ENCODE results near the gene NUP62. TPM values are rescaled to one million over a fixed set of nuclear protein-coding genes. Genes with fewer than 3 reads are reported as not detected.

NUP62 gene
- polyA plus RNA-seq, 2 donors: 16.5 to 21.4 TPM

DNA sequence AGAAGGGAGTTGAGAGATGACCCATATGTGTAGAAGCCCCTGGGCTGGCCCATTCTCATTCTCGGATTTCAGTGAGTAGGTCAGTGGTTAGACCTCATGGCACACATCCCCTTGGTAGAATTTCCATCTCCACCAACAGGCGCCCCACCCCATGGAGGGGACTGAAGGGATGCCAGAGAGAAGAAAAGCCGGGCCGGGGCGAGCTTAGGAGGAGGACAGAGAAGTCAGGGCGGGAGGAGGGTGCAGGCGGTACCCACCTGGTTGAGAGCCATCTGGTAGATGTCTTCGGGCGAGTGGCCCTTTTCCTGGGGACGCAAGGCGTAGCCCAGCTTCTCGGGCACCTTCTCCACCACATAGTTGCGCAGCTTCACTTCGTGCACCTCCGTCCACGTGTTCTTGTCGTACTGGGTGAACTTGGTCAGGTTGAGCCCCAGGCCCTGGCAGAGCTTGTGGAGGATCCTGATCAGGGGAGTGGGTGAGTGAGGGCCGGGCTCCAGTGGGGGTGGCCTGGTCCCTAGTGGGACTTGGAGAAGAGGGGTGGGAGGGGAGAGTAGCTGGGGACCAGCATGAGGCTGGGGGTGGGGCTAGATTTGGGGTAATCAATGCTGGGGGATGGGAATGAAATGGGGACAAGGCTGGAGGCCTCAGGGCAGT lies 35.2 kb downstream of the NUP62 start:
- H3K4me1 ChIP-seq (ENCODE audit: control insufficient read depth in 2 of 2, insufficient read depth in 2 of 2, low read length in 1 of 2): peaks cover 0 to 6% of the 10 kb centered on the region in 2 donors
- H3K4me3 ChIP-seq (ENCODE audit: low read depth in 1 of 2, low read length in 2 of 2): no peak overlapping the region
- 91 to 94% methylated on average over 18 of the region's 18 CpGs for WGBS, 2 donors
- peaks cover 0 to 2% of the 10 kb centered on the region in 2 donors for H3K9me3 ChIP-seq (ENCODE audit: control insufficient read depth in 2 of 2, insufficient read depth in 1 of 2, low read depth in 1 of 2, low read length in 1 of 2)
- H3K27ac ChIP-seq (ENCODE audit: low read depth in 2 of 2, low read length in 1 of 2): no peak overlapping the region
- H3K36me3 ChIP-seq (ENCODE audit: control insufficient read depth in 2 of 2, insufficient read depth in 2 of 2, low read length in 1 of 2): peaks cover 0 to 2% of the 10 kb centered on the region in 2 donors
- no peaks in the 10 kb centered on the region for H3K27me3 ChIP-seq (ENCODE audit: control insufficient read depth in 1 of 2, insufficient read depth in 2 of 2, low read length in 2 of 2)

DNA sequence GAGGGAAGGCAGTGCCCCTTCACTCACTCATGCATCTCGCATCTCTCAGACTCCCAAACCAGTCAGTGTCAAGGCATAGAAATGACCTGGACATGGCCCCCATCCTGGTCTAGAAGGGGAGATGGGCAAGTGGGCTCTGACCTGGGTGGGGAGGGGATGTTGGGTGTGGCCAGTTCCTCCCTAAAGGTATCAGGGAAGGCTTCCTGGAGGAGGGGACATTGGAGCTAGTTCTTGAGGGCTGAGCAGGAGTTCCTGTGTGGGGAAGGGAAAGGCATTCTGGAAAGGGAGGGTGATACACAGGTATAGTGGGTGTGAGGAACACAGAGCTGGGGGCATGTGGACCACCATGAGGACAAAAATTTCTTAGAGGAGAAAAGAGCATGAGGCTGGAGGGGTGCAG lies 36.6 kb downstream of the NUP62 start:
- Histone ChIP-seq H3K4me3 (ENCODE audit: low read depth in 1 of 2, low read length in 2 of 2) (no peak overlapping the region), H3K27ac (ENCODE audit: low read depth in 2 of 2, low read length in 1 of 2) (no peak overlapping the region), H3K27me3 (ENCODE audit: control insufficient read depth in 1 of 2, insufficient read depth in 2 of 2, low read length in 2 of 2) (no peaks in the 10 kb centered on the region), H3K36me3 (ENCODE audit: control insufficient read depth in 2 of 2, insufficient read depth in 2 of 2, low read length in 1 of 2) (peaks cover 0 to 5% of the 10 kb centered on the region in 2 donors), H3K9me3 (ENCODE audit: control insufficient read depth in 2 of 2, insufficient read depth in 1 of 2, low read depth in 1 of 2, low read length in 1 of 2) (peaks cover 0 to 2% of the 10 kb centered on the region in 2 donors), H3K4me1 (ENCODE audit: control insufficient read depth in 2 of 2, insufficient read depth in 2 of 2, low read length in 1 of 2) (peaks cover 0 to 6% of the 10 kb centered on the region in 2 donors)
- 87 to 88% methylated on average over 1 of the region's 1 CpG for WGBS, 2 donors

GRCh38 chr19:49891393-49891792 lies 37.9 kb downstream of the NUP62 start:
- Histone ChIP-seq H3K4me1 (ENCODE audit: control insufficient read depth in 2 of 2, insufficient read depth in 2 of 2, low read length in 1 of 2) (peaks cover 0 to 6% of the 10 kb centered on the region in 2 donors), H3K9me3 (ENCODE audit: control insufficient read depth in 2 of 2, insufficient read depth in 1 of 2, low read depth in 1 of 2, low read length in 1 of 2) (peaks cover 0 to 2% of the 10 kb centered on the region in 2 donors), H3K4me3 (ENCODE audit: low read depth in 1 of 2, low read length in 2 of 2) (no peak overlapping the region), H3K36me3 (ENCODE audit: control insufficient read depth in 2 of 2, insufficient read depth in 2 of 2, low read length in 1 of 2) (peaks cover 0 to 11% of the 10 kb centered on the region in 2 donors), H3K27ac (ENCODE audit: low read depth in 2 of 2, low read length in 1 of 2) (no peak overlapping the region), H3K27me3 (ENCODE audit: control insufficient read depth in 1 of 2, insufficient read depth in 2 of 2, low read length in 2 of 2) (no peaks in the 10 kb centered on the region)
- WGBS, 2 donors: 83 to 85% methylated on average over 17 of the region's 17 CpGs

DNA sequence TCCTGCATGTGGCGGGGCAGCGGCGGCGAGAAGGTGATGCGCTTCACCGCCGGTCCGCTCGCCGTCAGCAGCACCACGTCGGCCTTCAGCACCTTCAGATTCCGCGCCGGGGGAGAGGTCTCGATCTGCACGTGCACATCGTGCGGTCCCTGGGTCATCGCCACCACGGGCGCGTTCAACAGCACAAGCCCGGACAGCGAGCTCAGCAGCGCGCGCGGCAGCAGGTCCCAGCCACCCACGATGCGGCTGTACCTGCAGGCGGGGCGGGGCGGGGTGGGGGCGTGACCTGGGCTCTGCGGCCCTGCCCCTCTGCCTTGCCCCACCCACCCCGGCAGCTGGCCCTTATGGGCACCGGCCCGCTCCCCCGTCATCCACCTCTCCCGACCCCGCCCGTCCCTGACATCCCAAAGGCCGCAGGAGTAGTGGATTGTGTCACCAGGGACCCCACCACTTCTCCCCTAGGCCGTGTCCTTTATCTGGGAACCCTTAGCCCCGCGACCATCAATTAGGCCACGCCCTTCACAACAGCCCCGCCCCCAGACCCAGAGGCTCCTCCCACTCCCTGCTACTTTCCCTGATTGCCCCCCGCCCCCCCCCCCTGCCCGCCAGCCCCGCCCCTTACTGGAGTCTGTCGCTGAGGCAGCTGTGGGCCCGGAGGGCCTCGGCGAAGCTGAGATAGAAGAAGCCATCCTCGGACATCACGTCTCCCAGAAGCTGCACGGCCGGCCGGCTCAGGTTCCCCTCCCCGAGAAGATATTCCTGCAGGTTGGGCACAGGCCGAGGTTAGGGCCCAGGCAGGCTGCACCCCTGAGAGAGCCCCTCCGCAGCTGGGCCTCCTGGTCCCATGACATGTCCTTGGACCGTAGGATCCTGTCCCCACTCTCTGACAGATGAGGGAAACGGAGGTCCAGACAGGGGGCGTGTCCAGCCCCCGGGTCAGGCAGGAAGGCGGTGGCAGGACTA lies 38.7 kb downstream of the NUP62 start:
- Histone ChIP-seq H3K9me3 (ENCODE audit: control insufficient read depth in 2 of 2, insufficient read depth in 1 of 2, low read depth in 1 of 2, low read length in 1 of 2) (peaks cover 0 to under 1% of the 10 kb centered on the region in 2 donors), H3K4me1 (ENCODE audit: control insufficient read depth in 2 of 2, insufficient read depth in 2 of 2, low read length in 1 of 2) (peaks cover 0 to 6% of the 10 kb centered on the region in 2 donors), H3K36me3 (ENCODE audit: control insufficient read depth in 2 of 2, insufficient read depth in 2 of 2, low read length in 1 of 2) (peaks cover 0 to 12% of the 10 kb centered on the region in 2 donors), H3K27ac (ENCODE audit: low read depth in 2 of 2, low read length in 1 of 2) (peak overlapping the region in 1 of 2 donors; percentile 20), H3K27me3 (ENCODE audit: control insufficient read depth in 1 of 2, insufficient read depth in 2 of 2, low read length in 2 of 2) (no peaks in the 10 kb centered on the region), H3K4me3 (ENCODE audit: low read depth in 1 of 2, low read length in 2 of 2) (peak overlapping the region; percentile 17 to 35)
- 13 to 14% methylated on average over 65 to 68 of the region's 69 CpGs for WGBS, 2 donors

DNA sequence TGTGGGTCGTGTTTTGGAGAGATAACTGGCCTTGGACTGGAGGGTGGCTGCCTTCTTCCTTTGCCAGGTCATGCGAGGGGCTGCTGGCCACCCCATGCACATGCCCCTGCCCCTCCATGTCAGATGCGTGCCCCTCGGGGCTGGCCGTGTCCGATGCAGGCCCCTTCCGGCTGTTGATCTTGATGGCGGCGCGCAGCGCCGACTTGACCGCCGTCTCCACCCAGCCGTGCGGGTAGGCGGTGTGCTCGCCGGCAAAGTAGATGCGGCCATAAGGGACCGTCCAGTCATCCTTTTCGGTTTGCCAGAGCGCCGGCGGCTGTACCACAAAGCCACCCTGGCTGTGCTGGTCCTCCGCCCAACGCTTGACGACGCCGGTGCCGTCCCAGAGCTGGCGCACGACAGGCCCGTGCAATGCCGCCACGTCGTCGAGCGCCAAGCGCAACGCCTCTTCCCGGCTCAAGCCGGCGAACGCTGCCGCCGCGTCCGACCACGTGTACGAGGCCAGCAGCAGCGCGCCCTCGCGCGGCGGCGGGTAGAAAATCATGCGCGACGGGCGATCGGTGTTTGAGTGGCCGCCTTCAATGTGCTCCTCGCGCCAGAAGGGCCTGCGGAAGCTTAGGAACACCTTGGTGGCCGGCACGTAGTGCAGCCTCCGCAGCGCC lies 39.5 kb downstream of the NUP62 start:
- H3K4me3 ChIP-seq (ENCODE audit: low read depth in 1 of 2, low read length in 2 of 2): peak overlapping the region; percentile 17 to 35

DNA sequence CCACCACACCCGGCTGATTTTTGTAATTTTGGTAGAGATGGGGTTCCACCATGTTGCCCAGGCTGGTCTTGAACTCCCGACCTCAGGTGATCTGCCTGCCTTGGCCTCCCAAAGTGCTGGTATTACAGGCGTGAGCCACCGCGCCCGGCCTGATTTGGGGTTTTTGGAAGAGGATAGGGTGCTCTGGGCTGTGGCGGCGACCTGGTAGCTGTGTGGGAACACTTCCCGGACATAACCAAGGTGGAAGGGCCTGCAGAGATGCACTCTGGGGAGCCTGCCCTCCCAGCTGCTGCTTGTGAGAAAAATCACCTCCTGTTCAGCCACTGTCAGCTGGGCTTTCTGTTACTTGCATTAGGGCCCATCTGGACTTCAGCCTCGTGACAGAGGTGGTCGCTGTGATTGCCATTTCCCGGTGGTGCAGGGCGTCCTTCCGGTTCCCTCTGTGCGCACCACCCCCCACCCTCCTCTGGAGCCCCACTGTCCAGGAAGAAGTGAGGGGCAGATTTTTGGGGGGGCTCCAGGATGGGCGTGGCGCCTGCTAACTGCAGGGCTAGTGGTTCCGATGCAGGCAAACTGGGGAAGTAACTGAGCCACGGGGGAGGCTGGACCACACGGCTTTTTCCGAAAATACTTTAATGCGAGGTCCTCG lies 40.1 kb downstream of the NUP62 start:
- Histone ChIP-seq H3K27me3 (ENCODE audit: control insufficient read depth in 1 of 2, insufficient read depth in 2 of 2, low read length in 2 of 2) (no peaks in the 10 kb centered on the region), H3K27ac (ENCODE audit: low read depth in 2 of 2, low read length in 1 of 2) (no peak overlapping the region), H3K36me3 (ENCODE audit: control insufficient read depth in 2 of 2, insufficient read depth in 2 of 2, low read length in 1 of 2) (peaks cover 6 to 21% of the 10 kb centered on the region in 2 donors), H3K4me3 (ENCODE audit: low read depth in 1 of 2, low read length in 2 of 2) (no peak overlapping the region), H3K9me3 (ENCODE audit: control insufficient read depth in 2 of 2, insufficient read depth in 1 of 2, low read depth in 1 of 2, low read length in 1 of 2) (no peaks in the 10 kb centered on the region), H3K4me1 (ENCODE audit: control insufficient read depth in 2 of 2, insufficient read depth in 2 of 2, low read length in 1 of 2) (peaks cover 0 to 6% of the 10 kb centered on the region in 2 donors)
- WGBS, 2 donors: 92 to 93% methylated on average over 23 of the region's 23 CpGs

More for the DNA sequence above, 39.5 kb downstream of the NUP62 start:
- H3K9me3 ChIP-seq (ENCODE audit: control insufficient read depth in 2 of 2, insufficient read depth in 1 of 2, low read depth in 1 of 2, low read length in 1 of 2): no peaks in the 10 kb centered on the region
- no peaks in the 10 kb centered on the region for H3K27me3 ChIP-seq (ENCODE audit: control insufficient read depth in 1 of 2, insufficient read depth in 2 of 2, low read length in 2 of 2)
- peaks cover 0 to 6% of the 10 kb centered on the region in 2 donors for H3K4me1 ChIP-seq (ENCODE audit: control insufficient read depth in 2 of 2, insufficient read depth in 2 of 2, low read length in 1 of 2)
- peak overlapping the region in 1 of 2 donors; percentile 20 for H3K27ac ChIP-seq (ENCODE audit: low read depth in 2 of 2, low read length in 1 of 2)
- 22 to 28% methylated on average over 69 to 71 of the region's 71 CpGs for WGBS, 2 donors
- H3K36me3 ChIP-seq (ENCODE audit: control insufficient read depth in 2 of 2, insufficient read depth in 2 of 2, low read length in 1 of 2): peaks cover 0 to 14% of the 10 kb centered on the region in 2 donors

GRCh38 chr19:49888510-49888824 lies 40.8 kb downstream of the NUP62 start:
- H3K4me3 ChIP-seq (ENCODE audit: low read depth in 1 of 2, low read length in 2 of 2): no peak overlapping the region
- H3K27ac ChIP-seq (ENCODE audit: low read depth in 2 of 2, low read length in 1 of 2): no peak overlapping the region
- no peaks in the 10 kb centered on the region for H3K9me3 ChIP-seq (ENCODE audit: control insufficient read depth in 2 of 2, insufficient read depth in 1 of 2, low read depth in 1 of 2, low read length in 1 of 2)
- WGBS, 2 donors: 56 to 89% methylated on average over 18 of the region's 18 CpGs
- no peaks in the 10 kb centered on the region for H3K27me3 ChIP-seq (ENCODE audit: control insufficient read depth in 1 of 2, insufficient read depth in 2 of 2, low read length in 2 of 2)
- peaks cover 13 to 28% of the 10 kb centered on the region in 2 donors for H3K36me3 ChIP-seq (ENCODE audit: control insufficient read depth in 2 of 2, insufficient read depth in 2 of 2, low read length in 1 of 2)
- H3K4me1 ChIP-seq (ENCODE audit: control insufficient read depth in 2 of 2, insufficient read depth in 2 of 2, low read length in 1 of 2): peaks cover 0 to 6% of the 10 kb centered on the region in 2 donors

- no peak overlapping the region for H3K27ac ChIP-seq (ENCODE audit: low read depth in 2 of 2, low read length in 1 of 2)
- peaks cover 0 to 6% of the 10 kb centered on the region in 2 donors for H3K4me1 ChIP-seq (ENCODE audit: control insufficient read depth in 2 of 2, insufficient read depth in 2 of 2, low read length in 1 of 2)
- WGBS, 2 donors: 65 to 88% methylated on average over 45 to 54 of the region's 54 CpGs
- no peak overlapping the region for H3K4me3 ChIP-seq (ENCODE audit: low read depth in 1 of 2, low read length in 2 of 2)
- no peaks in the 10 kb centered on the region for H3K9me3 ChIP-seq (ENCODE audit: control insufficient read depth in 2 of 2, insufficient read depth in 1 of 2, low read depth in 1 of 2, low read length in 1 of 2)
- no peaks in the 10 kb centered on the region for H3K27me3 ChIP-seq (ENCODE audit: control insufficient read depth in 1 of 2, insufficient read depth in 2 of 2, low read length in 2 of 2)
- H3K36me3 ChIP-seq (ENCODE audit: control insufficient read depth in 2 of 2, insufficient read depth in 2 of 2, low read length in 1 of 2): peaks cover 18 to 34% of the 10 kb centered on the region in 2 donors
These were observed 41.4 kb downstream of the NUP62 start for GRCh38 chr19:49887665-49888509.

All from esophagus (tissue), 2 donors.